Trophoblast cell (in vitro differentiated cells and primary cell): ENCODE data around the gene MAGI1.

Experiments
- DNase-seq, 2 donors: peaks; one replicate each; pipeline ENCODE4 v3.0.0-alpha.2; 2016
- H2AFZ ChIP-seq: 2 replicates; pipeline ENCODE4 v1.6.1; 2013; ENCODE audit warnings: low read length, moderate library complexity, mild to moderate bottlenecking; ENCODE audit not compliant: insufficient read depth, poor library complexity
- H2AK5ac ChIP-seq: 2 replicates; pipeline ENCODE4 v1.6.1; 2013; ENCODE audit warnings: mild to moderate bottlenecking, low read length
- H2BK120ac ChIP-seq: 2 replicates; pipeline ENCODE4 v1.6.1; 2013; ENCODE audit warnings: low read length, mild to moderate bottlenecking, moderate library complexity; ENCODE audit not compliant: insufficient read depth, poor library complexity
- H2BK12ac ChIP-seq: 2 replicates; pipeline ENCODE4 v1.6.1; 2013; ENCODE audit warnings: mild to moderate bottlenecking, low read length, moderate library complexity
- H2BK5ac ChIP-seq: 2 replicates; pipeline ENCODE4 v1.6.1; 2013; ENCODE audit warnings: low read length, low read depth, moderate library complexity, mild to moderate bottlenecking; ENCODE audit not compliant: poor library complexity
- H3K14ac ChIP-seq: 2 replicates; pipeline ENCODE4 v1.6.1; 2013; ENCODE audit warnings: mild to moderate bottlenecking, low read length
- H3K18ac ChIP-seq: 2 replicates; pipeline ENCODE4 v1.6.1; 2013; ENCODE audit warnings: mild to moderate bottlenecking, low read length
- H3K23ac ChIP-seq: 2 replicates; pipeline ENCODE4 v1.6.1; 2013; ENCODE audit warnings: low read length
- H3K27ac ChIP-seq: 2 replicates; pipeline ENCODE4 v1.5.1; 2013; ENCODE audit warnings: low read depth, mild to moderate bottlenecking, inconsistent platforms, low read length, moderate library complexity
- H3K27me3 ChIP-seq: 2 replicates; pipeline ENCODE4 v1.6.1; 2013; ENCODE audit warnings: inconsistent platforms, mild to moderate bottlenecking, low read length, moderate library complexity; ENCODE audit not compliant: insufficient read depth
- H3K36me3 ChIP-seq, 2 experiments: 1 replicate in 1 of 2; 2 replicates in 1 of 2; pipeline ENCODE4 v1.6.1; 2013; ENCODE audit warnings: low read length in 2 of 2, mild to moderate bottlenecking in 2 of 2, moderate library complexity in 1 of 2; ENCODE audit not compliant: insufficient read depth in 2 of 2, control insufficient read depth in 1 of 2
- H3K4ac ChIP-seq: 2 replicates; pipeline ENCODE4 v1.6.1; 2013; ENCODE audit warnings: low read depth, mild to moderate bottlenecking, low read length, moderate library complexity
- H3K4me1 ChIP-seq, 2 experiments: 1 replicate in 1 of 2; 2 replicates in 1 of 2; pipeline ENCODE4 v1.6.1; 2013; ENCODE audit warnings: low read length in 2 of 2, mild to moderate bottlenecking in 2 of 2, moderate library complexity in 1 of 2; ENCODE audit not compliant: insufficient read depth in 2 of 2, control insufficient read depth in 1 of 2
- H3K4me2 ChIP-seq: 2 replicates; pipeline ENCODE4 v1.6.1; 2013; ENCODE audit warnings: inconsistent platforms, mild to moderate bottlenecking, low read length, moderate library complexity
- H3K4me3 ChIP-seq: 2 replicates; pipeline ENCODE4 v1.5.1; 2013; ENCODE audit warnings: mild to moderate bottlenecking, low read depth, low read length, inconsistent platforms
- H3K79me1 ChIP-seq: one replicate; pipeline ENCODE4 v1.6.1; 2013; ENCODE audit warnings: low read length
- H3K79me2 ChIP-seq: 2 replicates; pipeline ENCODE4 v1.6.1; 2013; ENCODE audit warnings: low read length, mild to moderate bottlenecking; ENCODE audit not compliant: control insufficient read depth, insufficient read depth, poor library complexity
- H3K9ac ChIP-seq: 2 replicates; pipeline ENCODE4 v1.6.1; 2013; ENCODE audit warnings: mild to moderate bottlenecking, low read length
- H3K9me3 ChIP-seq: 2 replicates; pipeline ENCODE4 v1.6.1; 2013; ENCODE audit warnings: low read depth, mild to moderate bottlenecking, control low read depth, inconsistent platforms, low read length; ENCODE audit not compliant: insufficient read depth
- H4K12ac ChIP-seq: 2 replicates; pipeline ENCODE4 v1.6.1; 2013; ENCODE audit warnings: low read depth, mild to moderate bottlenecking, low read length, moderate library complexity
- H4K8ac ChIP-seq: 2 replicates; pipeline ENCODE4 v1.6.1; 2013; ENCODE audit warnings: low read depth, mild to moderate bottlenecking, low read length, moderate library complexity
- H4K91ac ChIP-seq: one replicate; pipeline ENCODE4 v1.6.1; 2013; ENCODE audit warnings: low read depth, mild to moderate bottlenecking, low read length, moderate library complexity
- WGBS: extraction: QIAGEN DNeasy Blood & Tissue Kit; methylation state at CpG from one replicate; pipeline ENCODE4 v1.1.7; 2013; ENCODE audit warnings: missing lambda C conversion rate; ENCODE audit not compliant: insufficient read length, insufficient coverage; ENCODE audit errors: extremely low coverage; 5-methylcytosine and 5-hydroxymethylcytosine counted together

The MAGI1 gene

GRCh38 chr3:65667963-65668362 is 370.8 kb downstream of the MAGI1 start:
- Histone ChIP-seq H3K14ac (no peak overlapping the region), H4K91ac (no peak overlapping the region), H3K9ac (no peak overlapping the region), H3K23ac (no peak overlapping the region), H2AFZ (no peak overlapping the region), H3K79me2 (no peaks in the 10 kb centered on the region), H3K18ac (no peak overlapping the region), H3K4ac (no peak overlapping the region), H4K12ac (no peak overlapping the region), H3K4me2 (no peak overlapping the region), H3K27me3 (no peaks in the 10 kb centered on the region), H2BK120ac (no peak overlapping the region), H3K36me3 (no peaks in the 10 kb centered on the region), H4K8ac (no peak overlapping the region), H2BK12ac (no peak overlapping the region), H3K4me3 (no peak overlapping the region), H2AK5ac (no peak overlapping the region), H3K4me1 (peaks cover 0 to 2% of the 10 kb centered on the region in 2 experiments), H3K27ac (no peak overlapping the region), H2BK5ac (no peak overlapping the region), H3K9me3 (no peaks in the 10 kb centered on the region), H3K79me1 (no peaks in the 10 kb centered on the region)
- WGBS = no CpG with 5 or more reads among the region's 4 CpGs
- no peak for DNase-seq

GRCh38 chr3:65666448-65667091 is 372.1 kb downstream of the MAGI1 start:
- DNase-seq = peak in 1 of 2 donors; percentile 19
- Histone ChIP-seq H3K4me3 (no peak overlapping the region), H3K4me2 (no peak overlapping the region), H3K79me1 (no peaks in the 10 kb centered on the region), H2BK12ac (no peak overlapping the region), H3K18ac (no peak overlapping the region), H3K23ac (no peak overlapping the region), H4K91ac (no peak overlapping the region), H3K27ac (no peak overlapping the region), H2AFZ (no peak overlapping the region), H3K9ac (no peak overlapping the region), H3K9me3 (no peaks in the 10 kb centered on the region), H3K14ac (no peak overlapping the region), H3K79me2 (no peaks in the 10 kb centered on the region), H2AK5ac (no peak overlapping the region), H3K4ac (no peak overlapping the region), H2BK5ac (no peak overlapping the region), H3K36me3 (no peaks in the 10 kb centered on the region), H4K8ac (no peak overlapping the region), H3K27me3 (no peaks in the 10 kb centered on the region), H4K12ac (no peak overlapping the region), H3K4me1 (peaks cover 0 to 2% of the 10 kb centered on the region in 2 experiments), H2BK120ac (no peak overlapping the region)
- no CpG with 5 or more reads among the region's 6 CpGs for WGBS

GRCh38 chr3:65665915-65666314 is 372.8 kb downstream of the MAGI1 start:
- Histone ChIP-seq H3K18ac (no peak overlapping the region), H2AFZ (no peak overlapping the region), H3K23ac (no peak overlapping the region), H2BK5ac (no peak overlapping the region), H3K79me1 (no peaks in the 10 kb centered on the region), H4K91ac (no peak overlapping the region), H3K27me3 (no peaks in the 10 kb centered on the region), H2AK5ac (no peak overlapping the region), H4K12ac (no peak overlapping the region), H3K9ac (no peak overlapping the region), H3K4ac (no peak overlapping the region), H2BK120ac (no peak overlapping the region), H3K9me3 (no peaks in the 10 kb centered on the region), H3K4me2 (no peak overlapping the region), H2BK12ac (no peak overlapping the region), H3K14ac (no peak overlapping the region), H3K27ac (no peak overlapping the region), H3K4me3 (no peak overlapping the region), H3K36me3 (no peaks in the 10 kb centered on the region), H3K79me2 (no peaks in the 10 kb centered on the region), H3K4me1 (peaks cover 0 to 2% of the 10 kb centered on the region in 2 experiments), H4K8ac (no peak overlapping the region)
- WGBS = no CpG with 5 or more reads among the region's 2 CpGs
- no peak for DNase-seq

GRCh38 chr3:65664931-65665330 is 373.8 kb downstream of the MAGI1 start:
- Histone ChIP-seq H3K27ac (no peak overlapping the region), H3K4ac (no peak overlapping the region), H3K18ac (no peak overlapping the region), H3K4me1 (peaks cover 0 to 2% of the 10 kb centered on the region in 2 experiments), H2AK5ac (no peak overlapping the region), H3K36me3 (no peaks in the 10 kb centered on the region), H2BK120ac (no peak overlapping the region), H3K27me3 (no peaks in the 10 kb centered on the region), H4K91ac (no peak overlapping the region), H3K9ac (no peak overlapping the region), H3K79me2 (no peaks in the 10 kb centered on the region), H2AFZ (no peak overlapping the region), H2BK12ac (no peak overlapping the region), H3K79me1 (no peaks in the 10 kb centered on the region), H4K8ac (no peak overlapping the region), H3K23ac (no peak overlapping the region), H4K12ac (no peak overlapping the region), H3K4me2 (no peak overlapping the region), H3K14ac (no peak overlapping the region), H3K4me3 (no peak overlapping the region), H2BK5ac (no peak overlapping the region), H3K9me3 (no peaks in the 10 kb centered on the region)
- no CpG with 5 or more reads among the region's 2 CpGs for WGBS
- DNase-seq = no peak
